OCI-LY1 (cell line): ENCODE data around the gene B4GALT2.

Source experiments
- H2AFZ ChIP-seq: fragments of 200-600 bp; sonication (generic), shearing (Covaris generic); 2 replicates; pipeline ENCODE4 v1.6.0; 2014; ENCODE audit warnings: antibody characterized with exemption, mild to moderate bottlenecking, low read length
- H3F3A ChIP-seq: fragments of 200-600 bp; sonication (generic), shearing (Covaris generic); 2 replicates; pipeline ENCODE4 v1.6.0; 2014; ENCODE audit warnings: mild to moderate bottlenecking, antibody characterized with exemption, low read length, moderate library complexity; ENCODE audit not compliant: insufficient read depth
- H3K27ac ChIP-seq: fragments of 200-600 bp; sonication (generic); 2 replicates; pipeline ENCODE4 v1.5.1; 2014; ENCODE audit warnings: low read length, mixed run types, mild to moderate bottlenecking, low read depth; ENCODE audit not compliant: poor library complexity, severe bottlenecking
- H3K27me3 ChIP-seq: fragments of 200-600 bp; sonication (generic); 2 replicates; pipeline ENCODE4 v1.6.0; 2014; ENCODE audit warnings: antibody characterized with exemption, mild to moderate bottlenecking, low read length, moderate library complexity; ENCODE audit not compliant: insufficient read depth
- H3K36me3 ChIP-seq: fragments of 200-600 bp; sonication (generic); 2 replicates; pipeline ENCODE4 v1.6.1; 2014; ENCODE audit warnings: mild to moderate bottlenecking, antibody characterized with exemption, low read length, moderate library complexity, mixed read lengths; ENCODE audit not compliant: insufficient read depth
- H3K4me1 ChIP-seq: fragments of 200-600 bp; sonication (generic); 2 replicates; pipeline ENCODE4 v1.5.1; 2014; ENCODE audit warnings: mild to moderate bottlenecking, low read length, moderate library complexity; ENCODE audit not compliant: insufficient read depth, severe bottlenecking
- H3K4me2 ChIP-seq: fragments of 200-600 bp; sonication (generic), shearing (Covaris generic); 2 replicates; pipeline ENCODE4 v1.6.1; 2014; ENCODE audit warnings: low read length
- H3K4me3 ChIP-seq: fragments of 200-600 bp; sonication (generic); 2 replicates; pipeline ENCODE4 v1.5.1; 2014; ENCODE audit warnings: low read length, low read depth, mild to moderate bottlenecking, mixed read lengths; ENCODE audit not compliant: poor library complexity, severe bottlenecking
- H3K79me2 ChIP-seq: fragments of 200-600 bp; shearing (Covaris generic); 2 replicates; pipeline ENCODE4 v1.6.1; 2016; ENCODE audit warnings: mixed run types, low read length, mixed read lengths; ENCODE audit not compliant: insufficient read depth
- H3K9ac ChIP-seq: fragments of 200-600 bp; sonication (generic), shearing (Covaris generic); 2 replicates; pipeline ENCODE4 v1.6.1; 2014; ENCODE audit warnings: mild to moderate bottlenecking, low read length, mixed read lengths
- H3K9me2 ChIP-seq: fragments of 200-600 bp; sonication (generic), shearing (Covaris generic); 2 replicates; pipeline ENCODE4 v1.6.1; 2014; ENCODE audit warnings: low read depth, mild to moderate bottlenecking, low read length, mixed read lengths
- H3K9me3 ChIP-seq: fragments of 200-600 bp; shearing (Covaris generic); 2 replicates; pipeline ENCODE4 v1.6.1; 2014; ENCODE audit warnings: low read length, mixed read lengths
- H4K20me1 ChIP-seq: fragments of 200-600 bp; sonication (generic), shearing (Covaris generic); 2 replicates; pipeline ENCODE4 v1.6.0; 2016; ENCODE audit warnings: mild to moderate bottlenecking, low read length; ENCODE audit not compliant: insufficient read depth
- CTCF ChIP-seq: fragments of 200-600 bp; sonication (generic), shearing (Covaris generic); IDR thresholded peaks from 2 replicates; pipeline ENCODE4 v1.5.1; 2017; ENCODE audit warnings: mild to moderate bottlenecking, antibody characterized with exemption, low read length, moderate library complexity, mixed read lengths
- EZH2 ChIP-seq: fragments of 200-600 bp; sonication (generic), shearing (Covaris generic); IDR thresholded peaks from 2 replicates; pipeline ENCODE4 v1.8.0; 2017; ENCODE audit warnings: borderline replicate concordance, mixed run types, mild to moderate bottlenecking, antibody characterized with exemption, low read length, moderate library complexity, mixed read lengths

The B4GALT2 gene

GRCh38 chr1:44015206-44015605 lies 36.2 kb downstream of the B4GALT2 start:
- no peaks in the 10 kb centered on the region; the same call in 1 of the 2 replicates for H3K27me3 ChIP-seq
- no peak overlapping the region for H3K4me2 ChIP-seq
- no peaks in the 10 kb centered on the region for H3K9me3 ChIP-seq
- H3K27ac ChIP-seq: no peak overlapping the region
- H3K4me1 ChIP-seq: no peaks in the 10 kb centered on the region
- H2AFZ ChIP-seq: no peak overlapping the region
- no peaks in the 10 kb centered on the region for H3K36me3 ChIP-seq
- H3K9ac ChIP-seq: no peak overlapping the region
- no peaks in the 10 kb centered on the region for H3K79me2 ChIP-seq
- H3F3A ChIP-seq: no peaks in the 10 kb centered on the region
- no peak for TF ChIP-seq CTCF
- TF ChIP-seq EZH2: no peak
- no peak overlapping the region for H3K4me3 ChIP-seq
- H3K9me2 ChIP-seq: no peaks in the 10 kb centered on the region
- H4K20me1 ChIP-seq: no peaks in the 10 kb centered on the region

DNA sequence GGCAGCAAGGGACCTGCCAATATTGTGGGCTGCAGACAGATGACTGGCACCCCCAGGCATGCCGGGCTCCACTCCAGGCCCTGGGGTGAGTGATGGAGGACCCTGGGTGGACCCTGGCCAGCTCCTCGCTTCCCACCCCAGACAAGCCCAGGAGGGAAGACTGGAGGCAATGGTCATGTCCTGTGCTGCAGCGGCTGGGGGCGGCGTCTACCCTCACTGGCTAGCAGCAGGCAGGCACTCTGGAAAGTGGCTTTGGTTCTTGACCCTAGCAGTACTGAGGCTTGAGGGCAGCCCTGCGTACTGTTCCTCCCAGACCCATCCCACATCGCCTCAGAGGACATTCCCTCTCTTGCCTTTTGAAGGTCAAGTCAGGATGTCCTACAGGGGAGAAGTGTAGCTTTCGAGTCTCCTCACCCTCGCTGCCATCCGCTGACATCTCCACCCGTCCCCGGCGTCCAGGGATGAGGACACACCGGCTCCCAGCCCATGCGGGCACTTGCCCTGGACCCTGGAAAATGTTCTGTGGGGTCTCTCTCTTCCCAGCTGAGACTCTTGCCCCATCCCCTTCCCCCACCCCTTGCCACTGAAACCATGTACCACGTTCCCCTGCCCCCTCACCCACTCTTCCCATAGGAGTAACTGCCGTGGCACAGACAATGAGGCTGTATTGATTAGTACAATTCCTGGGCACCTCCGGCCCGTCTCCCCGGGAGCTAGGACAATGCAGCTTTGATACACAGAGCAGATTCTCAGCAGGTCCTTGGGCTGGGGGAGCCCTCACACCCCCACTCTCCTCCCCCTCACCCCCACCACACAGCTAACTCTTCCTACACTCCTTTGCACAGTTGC lies 37.3 kb downstream of the B4GALT2 start:
- no peaks in the 10 kb centered on the region for H3K4me1 ChIP-seq
- no peak overlapping the region for H3K9ac ChIP-seq
- no peak for TF ChIP-seq CTCF
- no peak for TF ChIP-seq EZH2
- no peak overlapping the region for H3K4me2 ChIP-seq
- no peaks in the 10 kb centered on the region for H3K9me3 ChIP-seq
- H2AFZ ChIP-seq: no peak overlapping the region
- no peak overlapping the region for H3K27ac ChIP-seq
- no peaks in the 10 kb centered on the region for H3K9me2 ChIP-seq
- no peaks in the 10 kb centered on the region for H3K79me2 ChIP-seq
- H3K4me3 ChIP-seq: no peak overlapping the region
- H3K36me3 ChIP-seq: no peaks in the 10 kb centered on the region
- no peaks in the 10 kb centered on the region; the same call in 1 of the 2 replicates for H3K27me3 ChIP-seq
- H4K20me1 ChIP-seq: no peaks in the 10 kb centered on the region
- H3F3A ChIP-seq: no peaks in the 10 kb centered on the region

DNA sequence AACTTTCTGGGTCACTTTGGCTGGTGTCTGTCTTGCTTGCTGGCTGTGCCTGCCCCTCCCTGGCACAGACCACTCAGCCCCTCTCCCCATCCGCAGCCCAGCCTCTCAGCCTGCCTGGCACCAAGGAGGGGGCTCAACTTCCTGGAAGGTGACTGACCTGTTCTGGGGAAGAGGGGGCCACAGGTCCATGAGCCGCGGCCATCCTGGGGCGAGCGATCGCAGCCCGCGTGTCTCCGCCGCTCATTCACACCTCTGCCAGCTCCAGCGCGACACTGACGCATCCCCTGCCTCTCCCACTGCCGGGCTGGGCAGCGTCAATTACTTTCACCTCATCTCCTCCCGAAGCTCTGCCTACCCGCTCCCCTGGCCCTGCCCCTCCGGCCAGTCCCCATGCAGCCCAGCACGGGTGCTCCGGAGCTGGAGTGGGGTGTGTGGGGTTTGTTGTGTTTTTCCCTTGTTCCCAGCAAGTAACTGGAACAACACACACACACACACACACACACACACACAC lies 37.9 kb downstream of the B4GALT2 start:
- Histone ChIP-seq H3K79me2 (no peaks in the 10 kb centered on the region), H3K27me3 (no peaks in the 10 kb centered on the region; the same call in 1 of the 2 replicates), H3K9me2 (no peaks in the 10 kb centered on the region), H3K36me3 (no peaks in the 10 kb centered on the region), H3K27ac (no peak overlapping the region), H4K20me1 (no peaks in the 10 kb centered on the region), H3F3A (no peaks in the 10 kb centered on the region), H3K4me2 (no peak overlapping the region), H3K9me3 (no peaks in the 10 kb centered on the region), H3K4me1 (no peaks in the 10 kb centered on the region), H2AFZ (no peak overlapping the region), H3K9ac (no peak overlapping the region), H3K4me3 (no peak overlapping the region)
- TF ChIP-seq EZH2 (no peak), CTCF (no peak)
